WTC11 (cell line): ENCODE measurements around the gene TAF7L. TPM values are rescaled to one million over a fixed set of nuclear protein-coding genes. Genes with fewer than 3 reads are reported as not detected.
"Not testable (repeated sequence)": the region's sequence is repeated elsewhere in the genome, so short reads cannot be mapped to it uniquely, and the experiment has no call there.

Source experiments
- ATAC-seq: fragments of 200-7000 bp; cut with Tn5 transposase; 2 replicates; pipeline ENCODE4 v1.10.0; 2021; ENCODE audit warnings: mild to moderate bottlenecking, moderate library complexity
- CTCF ChIA-PET: fragments of 300-600 bp; sonication (Branson Sonifier 250); formaldehyde crosslinking; loops from one replicate; lab custom pipeline; 2021; ENCODE audit warnings: antibody characterized with exemption; lab: Charles Lee
- POLR2A ChIA-PET: fragments of 350-600 bp; sonication (Branson Sonifier 250); formaldehyde crosslinking; loops from one replicate; lab custom pipeline; 2021; ENCODE audit warnings: antibody characterized with exemption; lab: Charles Lee
- DNase-seq: peaks from one replicate; pipeline ENCODE4 v3.0.0; 2021; ENCODE audit warnings: low spot score
- H3K27ac Mint-ChIP-seq: 2 replicates; pipeline ENCODE4 v1.8.0; 2021; ENCODE audit warnings: mixed read lengths
- H3K27me3 Mint-ChIP-seq: 2 replicates; pipeline ENCODE4 v1.8.0; 2021; ENCODE audit warnings: low read depth, mild to moderate bottlenecking, moderate library complexity, mixed read lengths
- H3K36me3 Mint-ChIP-seq: 2 replicates; pipeline ENCODE4 v1.8.0; 2021; ENCODE audit warnings: mixed read lengths
- H3K4me1 Mint-ChIP-seq: 2 replicates; pipeline ENCODE4 v1.8.0; 2022; ENCODE audit warnings: mixed read lengths
- H3K4me3 Mint-ChIP-seq: 2 replicates; pipeline ENCODE4 v1.8.0; 2021; ENCODE audit warnings: mild to moderate bottlenecking, moderate library complexity, mixed read lengths
- H3K9me3 Mint-ChIP-seq: 2 replicates; pipeline ENCODE4 v1.8.0; 2021; ENCODE audit warnings: mixed read lengths
- AFF4 ChIP-seq: sonication (generic); formaldehyde crosslinking; IDR thresholded peaks from 2 replicates; pipeline ENCODE4 v1.8.1; 2023; ENCODE audit warnings: mild to moderate bottlenecking, missing genetic modification reagents, borderline replicate concordance
- CBFB ChIP-seq: sonication (generic); formaldehyde crosslinking; IDR thresholded peaks from 2 replicates; pipeline ENCODE4 v1.8.1; 2022; ENCODE audit warnings: mild to moderate bottlenecking, low read depth, missing genetic modification reagents
- CREB1 ChIP-seq: sonication (generic); formaldehyde crosslinking; IDR thresholded peaks from 2 replicates; pipeline ENCODE4 v1.8.0; 2023; ENCODE audit warnings: mild to moderate bottlenecking, missing genetic modification reagents
- ETV6 ChIP-seq: sonication (generic); formaldehyde crosslinking; IDR thresholded peaks from 2 replicates; pipeline ENCODE4 v1.8.1; 2022; ENCODE audit warnings: mild to moderate bottlenecking, missing genetic modification reagents
- GABPB1 ChIP-seq: sonication (generic); formaldehyde crosslinking; IDR thresholded peaks from 2 replicates; pipeline ENCODE4 v1.8.1; 2023; ENCODE audit warnings: mild to moderate bottlenecking, missing genetic modification reagents
- HMGA2 ChIP-seq: fragments of 250-450 bp; sonication (Bioruptor Pico); IDR thresholded peaks from 2 replicates; pipeline ENCODE4 v1.4.0; 2021; ENCODE audit warnings: mild to moderate bottlenecking, moderate library complexity
- MXD4 ChIP-seq: fragments of 250-450 bp; sonication (Bioruptor Pico); IDR thresholded peaks from 2 replicates; pipeline ENCODE4 v1.8.0; 2021; ENCODE audit warnings: mild to moderate bottlenecking, moderate library complexity, borderline replicate concordance
- NR2C2 ChIP-seq: sonication (generic); formaldehyde crosslinking; IDR thresholded peaks from 2 replicates; pipeline ENCODE4 v1.8.0; 2022; ENCODE audit warnings: mild to moderate bottlenecking, missing genetic modification reagents
- OVOL2 ChIP-seq: fragments of 250-450 bp; sonication (Bioruptor Pico); IDR thresholded peaks from 2 replicates; pipeline ENCODE4 v1.9.0; 2021; ENCODE audit warnings: mild to moderate bottlenecking, borderline replicate concordance
- PREB ChIP-seq: sonication (generic); formaldehyde crosslinking; IDR thresholded peaks from 2 replicates; pipeline ENCODE4 v1.8.1; 2022; ENCODE audit warnings: mild to moderate bottlenecking, missing genetic modification reagents, moderate library complexity, borderline replicate concordance
- PRRX2 ChIP-seq: fragments of 250-450 bp; sonication (Bioruptor Pico); IDR thresholded peaks from 2 replicates; pipeline ENCODE4 v1.8.0; 2021; ENCODE audit warnings: mild to moderate bottlenecking
- ZMAT4 ChIP-seq: fragments of 250-450 bp; sonication (Bioruptor Pico); IDR thresholded peaks from 2 replicates; pipeline ENCODE4 v1.9.0; 2021; ENCODE audit warnings: mild to moderate bottlenecking
- ZNF121 ChIP-seq: sonication (generic); formaldehyde crosslinking; IDR thresholded peaks from 2 replicates; pipeline ENCODE4 v1.8.0; 2023; ENCODE audit warnings: missing genetic modification reagents
- ZNF138 ChIP-seq: sonication (generic); formaldehyde crosslinking; conservative IDR thresholded peaks from 2 replicates; pipeline ENCODE4 v1.8.1; 2022; ENCODE audit warnings: mild to moderate bottlenecking, moderate library complexity, missing genetic modification reagents
- ZNF219 ChIP-seq: sonication (generic); formaldehyde crosslinking; IDR thresholded peaks from 2 replicates; pipeline ENCODE4 v1.8.0; 2023; ENCODE audit warnings: missing genetic modification reagents, mild to moderate bottlenecking, borderline replicate concordance
- ZNF532 ChIP-seq: fragments of 250-450 bp; sonication (Bioruptor Pico); IDR thresholded peaks from 2 replicates; pipeline ENCODE4 v1.9.0; 2021; ENCODE audit warnings: mild to moderate bottlenecking, borderline replicate concordance
- ZNF671 ChIP-seq: fragments of 250-450 bp; sonication (Bioruptor Pico); IDR thresholded peaks from 2 replicates; pipeline ENCODE4 v1.8.0; 2021; ENCODE audit warnings: mild to moderate bottlenecking
- ZSCAN18 ChIP-seq: fragments of 250-450 bp; sonication (Bioruptor Pico); IDR thresholded peaks from 2 replicates; pipeline ENCODE4 v2.1.2; 2022; ENCODE audit warnings: mild to moderate bottlenecking, moderate library complexity
- total RNA-seq: library from RNA; stranded (reverse); gene quantifications from 3 replicates; pipeline ENCODE4 v1.2.3, GENCODE V29; 2021

The TAF7L gene
- total RNA-seq, 1 experiment from 2014 or later = 0.17 TPM

GRCh38 chrX:101326600-101326999, 35.5 kb upstream of the TAF7L start:
- H3K36me3 Mint-ChIP-seq, POLR2A ChIA-PET, H3K27me3 Mint-ChIP-seq, H3K9me3 Mint-ChIP-seq, H3K4me3 Mint-ChIP-seq, DNase-seq, ATAC-seq, H3K27ac Mint-ChIP-seq, CTCF ChIA-PET: not testable (repeated sequence)
- H3K4me1 Mint-ChIP-seq = peaks cover 11% of the 10 kb centered on the region

GRCh38 chrX:101303790-101304189, 12.7 kb upstream of the TAF7L start:
- ChIA-PET POLR2A (no interaction called here), CTCF (no interaction called here)
- TF ChIP-seq CREB1 (CRISPR knock-in tag) (no peak), CBFB (no peak), HMGA2 (CRISPR knock-in tag) (no peak), ZNF671 (CRISPR knock-in tag) (no peak), OVOL2 (no peak), GABPB1 (no peak), PREB (CRISPR knock-in tag) (no peak), ZNF138 (CRISPR knock-in tag) (no peak), ZNF121 (no peak), ZNF532 (no peak), ZSCAN18 (no peak), NR2C2 (CRISPR knock-in tag) (no peak), MXD4 (CRISPR knock-in tag) (no peak), ZMAT4 (CRISPR knock-in tag) (no peak)

GRCh38 chrX:101295603-101296002, 4.5 kb upstream of the TAF7L start:
- H3K4me1 Mint-ChIP-seq, CTCF ChIA-PET, POLR2A ChIA-PET, H3K4me3 Mint-ChIP-seq, DNase-seq, ATAC-seq, H3K27ac Mint-ChIP-seq, H3K36me3 Mint-ChIP-seq, H3K9me3 Mint-ChIP-seq: not testable (repeated sequence)
- peaks cover 20% of the 10 kb centered on the region for H3K27me3 Mint-ChIP-seq

More at GRCh38 chrX:101303790-101304189, 12.7 kb upstream of the TAF7L start:
- DNase-seq (no peak), ATAC-seq (no peak)
- Mint-ChIP-seq H3K4me3 (no peak overlapping the region), H3K36me3 (no peaks in the 10 kb centered on the region), H3K9me3 (0 out of 2 replicates have a peak, but pooled peaks cover 3% of the 10 kb centered on the region), H3K27ac (no peak overlapping the region), H3K4me1 (no peaks in the 10 kb centered on the region), H3K27me3 (no peaks in the 10 kb centered on the region; the same call in 1 of the 2 replicates)

GRCh38 chrX:101287402-101287801, 3.7 kb downstream of the TAF7L start:
- DNase-seq (no peak), ATAC-seq (no peak)
- no peak overlapping the region for H3K4me3 Mint-ChIP-seq
- no peaks in the 10 kb centered on the region for H3K4me1 Mint-ChIP-seq
- peaks cover 16% of the 10 kb centered on the region for H3K27me3 Mint-ChIP-seq
- ChIA-PET CTCF (no interaction called here), POLR2A (no interaction called here)
- peaks cover 1% of the 10 kb centered on the region; the same call in 1 of the 2 replicates for H3K36me3 Mint-ChIP-seq
- H3K9me3 Mint-ChIP-seq = peaks cover 1% of the 10 kb centered on the region; the same call in 1 of the 2 replicates
- H3K27ac Mint-ChIP-seq = no peak overlapping the region
- TF ChIP-seq ZNF219 (CRISPR knock-in tag) (no peak), AFF4 (CRISPR knock-in tag) (no peak), ETV6 (no peak), PRRX2 (CRISPR knock-in tag) (no peak)
